DND-41 (cell line): ENCODE data around the gene CARS1.

Experiments used
- CTCF ChIP-seq: IDR thresholded peaks from 2 replicates; pipeline ENCODE4 v1.5.1; 2012; ENCODE audit warnings: borderline replicate concordance, low read length, moderate library complexity, mild to moderate bottlenecking; ENCODE audit not compliant: poor library complexity, severe bottlenecking; ENCODE audit errors: extremely low read depth
- EZH2 ChIP-seq: IDR thresholded peaks from 3 replicates; pipeline ENCODE4 v1.6.1; 2012; ENCODE audit warnings: borderline replicate concordance, low read depth, mild to moderate bottlenecking, moderate library complexity, low read length, inconsistent platforms; ENCODE audit not compliant: severe bottlenecking

- TF ChIP-seq CTCF = no peak
- no peak for TF ChIP-seq EZH2
These were observed 53.6 kb downstream of the CARS1 start for GRCh38 chr11:3003396-3004231.
